Activated CD4-positive, CD25-positive, alpha-beta regulatory T cell treated with anti-CD3 and anti-CD28 coated beads, Interleukin-2, amount 50 U/mL, for 16 hours (primary cell): ENCODE data around the gene TUSC7.

Experiments used
- DNase-seq: peaks from one replicate; pipeline ENCODE4 v3.0.0-alpha.2; 2020; ENCODE audit warnings: low read depth, low spot score

Gene TUSC7

DNA sequence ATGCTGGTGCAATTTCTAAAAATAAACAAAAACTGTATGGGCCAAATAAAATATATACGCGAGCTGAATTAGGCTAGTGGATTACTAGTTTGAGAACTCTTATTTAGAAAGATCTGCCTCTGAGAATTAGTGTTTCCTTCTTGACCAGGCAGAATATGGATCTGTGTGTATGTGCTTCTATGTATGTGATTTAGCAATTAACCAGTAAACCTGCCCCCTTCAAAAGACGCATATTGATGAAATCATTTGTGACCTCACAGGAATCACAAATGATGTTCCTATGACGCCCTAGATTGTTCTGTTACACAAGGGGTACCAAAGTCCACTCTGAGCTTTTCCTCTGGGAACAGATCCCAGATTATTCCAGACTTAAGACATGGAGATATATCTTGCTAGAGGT, at the start of gene TUSC7:
Gene TUSC7, plus strand, starts transcription at position 301 of the 400 bp plus-strand sequence.
- DNase-seq = no peak

DNA sequence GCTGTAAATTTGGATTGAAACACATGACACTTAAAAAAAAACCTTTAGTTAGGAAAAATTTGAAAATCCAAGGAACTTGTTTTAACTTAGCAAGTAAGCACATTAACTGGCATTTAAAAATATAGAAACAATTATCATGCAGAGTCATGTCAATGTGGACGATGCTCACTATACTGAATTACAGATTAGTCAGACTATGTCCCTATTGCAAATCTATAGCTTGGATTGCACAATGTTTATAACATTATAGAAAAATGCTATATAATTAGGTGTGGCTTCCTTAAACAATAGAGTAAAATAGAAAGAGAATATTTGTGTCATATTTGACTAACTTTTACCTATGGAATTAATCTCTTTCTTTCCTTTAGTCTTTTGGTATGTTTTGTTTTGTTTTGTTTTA, 48.4 kb upstream of the TUSC7 start:
- no peak for DNase-seq

DNA sequence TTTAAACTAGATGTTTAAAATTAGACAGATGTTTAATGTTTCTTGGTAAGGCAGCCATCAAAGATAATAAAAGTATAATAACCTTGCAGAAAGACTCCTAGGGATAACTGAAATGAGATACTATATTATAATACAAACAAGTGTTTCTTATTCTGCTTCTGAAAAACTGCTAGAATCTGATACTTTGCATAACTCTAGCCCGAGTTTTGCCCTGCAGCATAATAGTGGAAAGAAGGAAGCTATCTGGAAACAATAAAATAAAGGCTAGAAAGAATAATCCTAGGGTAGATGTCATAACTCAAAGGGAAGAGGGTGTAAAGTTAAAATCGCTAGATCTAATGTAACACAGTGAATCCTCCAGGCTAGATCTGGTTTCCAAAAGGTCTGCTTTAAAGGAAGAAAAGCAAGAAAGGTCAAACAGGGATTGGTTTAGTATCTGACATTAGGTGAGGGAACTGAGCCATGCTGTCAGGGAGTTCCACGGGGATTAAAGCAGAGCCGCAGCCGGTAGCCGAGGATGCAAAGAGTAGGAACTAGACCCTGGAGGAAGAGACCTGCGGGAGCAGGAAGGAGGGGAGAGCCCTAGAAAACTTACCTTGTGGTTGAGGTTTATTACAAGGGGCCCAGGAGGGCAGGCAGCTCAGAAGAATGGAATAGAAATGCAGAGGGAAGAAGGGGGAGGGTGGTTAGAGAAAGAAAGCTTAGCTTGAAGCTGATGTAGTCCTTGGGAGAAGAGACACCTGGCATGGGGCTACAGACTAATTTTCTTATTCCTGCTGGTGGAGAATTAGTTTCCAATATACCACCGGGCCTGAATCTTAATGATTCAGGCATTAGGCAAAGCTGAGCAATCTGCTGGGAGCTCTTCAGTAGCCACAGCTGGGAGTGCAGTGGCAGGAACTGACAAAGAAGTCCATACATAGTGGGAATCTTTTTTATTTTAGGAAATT, 46.1 kb upstream of the TUSC7 start:
- DNase-seq = no peak

DNA sequence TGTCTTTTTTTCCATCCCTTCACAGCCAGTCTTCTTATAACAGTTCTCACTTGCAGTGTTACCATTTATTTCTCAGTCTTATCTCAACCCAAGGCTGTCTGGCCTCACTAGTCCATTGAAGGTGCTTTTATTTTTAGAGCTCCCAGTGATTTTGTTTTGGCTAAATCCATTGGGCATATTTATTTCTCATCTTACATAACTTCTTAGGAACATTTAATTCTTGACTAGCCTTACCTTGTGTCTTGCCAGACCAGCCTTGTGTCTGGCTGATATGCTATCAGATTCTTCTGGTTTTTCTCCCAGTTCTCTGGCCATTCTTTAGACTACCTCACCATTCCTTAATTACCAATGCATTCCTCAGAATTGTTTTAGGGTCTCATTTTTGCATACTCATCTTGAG, 42.3 kb upstream of the TUSC7 start:
- no peak for DNase-seq

DNA sequence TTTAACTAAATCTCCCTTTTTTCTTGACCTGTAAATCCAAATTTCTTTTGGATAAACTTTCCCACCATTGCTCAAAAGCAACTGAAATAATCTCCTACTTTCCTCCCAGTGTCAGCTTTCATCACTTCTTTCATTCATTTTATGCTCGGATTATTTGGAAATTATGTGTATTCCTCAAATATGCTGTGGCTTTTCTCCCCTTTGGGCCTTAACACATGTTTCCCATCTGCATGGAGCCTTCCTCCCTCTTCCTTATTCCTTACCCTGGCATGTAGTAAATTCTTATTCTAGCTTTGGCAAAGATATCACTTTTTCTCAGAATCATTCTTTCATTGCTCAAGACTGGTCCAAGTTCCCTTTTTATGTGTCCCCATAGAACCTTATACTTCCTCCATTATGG, 41.8 kb upstream of the TUSC7 start:
- DNase-seq = no peak

DNA sequence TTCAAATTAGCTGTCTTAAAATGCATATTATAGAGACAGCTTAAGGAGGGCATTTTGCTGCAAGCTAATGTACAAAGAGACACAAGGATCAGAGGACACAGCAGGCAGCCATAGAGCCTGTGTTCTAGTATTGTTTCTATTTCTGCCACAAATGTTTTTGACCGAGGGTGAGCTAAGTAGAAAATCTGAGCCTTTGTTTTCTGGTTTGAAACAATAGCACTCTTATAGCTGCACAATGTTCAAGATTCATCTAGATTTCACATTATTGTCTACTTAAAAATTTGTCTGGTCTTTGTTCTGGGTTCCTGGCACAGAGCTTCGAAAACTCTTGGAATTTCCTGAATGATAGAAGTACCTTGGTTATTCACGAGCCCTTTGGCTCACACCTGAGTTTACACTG, 40.0 kb upstream of the TUSC7 start:
- no peak for DNase-seq

DNA sequence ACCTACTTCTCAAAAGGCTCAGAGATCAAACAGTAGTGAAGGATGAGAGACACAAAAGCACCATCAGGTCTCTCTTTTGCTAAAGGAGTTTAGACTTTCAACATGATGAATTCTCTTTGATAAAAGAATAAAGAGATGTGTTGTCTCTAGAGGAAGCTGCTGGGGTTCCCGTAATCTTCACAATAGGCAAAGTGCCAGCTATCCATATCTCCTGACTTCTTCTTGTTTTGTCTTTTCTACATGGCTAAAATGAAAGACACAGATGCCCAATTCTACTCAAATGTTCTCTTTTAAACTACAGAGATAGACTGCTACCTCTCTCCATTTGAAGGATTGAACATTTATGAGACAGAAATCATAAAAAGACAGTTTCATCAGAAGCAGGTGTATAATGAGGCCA, 38.4 kb upstream of the TUSC7 start:
- DNase-seq = no peak

DNA sequence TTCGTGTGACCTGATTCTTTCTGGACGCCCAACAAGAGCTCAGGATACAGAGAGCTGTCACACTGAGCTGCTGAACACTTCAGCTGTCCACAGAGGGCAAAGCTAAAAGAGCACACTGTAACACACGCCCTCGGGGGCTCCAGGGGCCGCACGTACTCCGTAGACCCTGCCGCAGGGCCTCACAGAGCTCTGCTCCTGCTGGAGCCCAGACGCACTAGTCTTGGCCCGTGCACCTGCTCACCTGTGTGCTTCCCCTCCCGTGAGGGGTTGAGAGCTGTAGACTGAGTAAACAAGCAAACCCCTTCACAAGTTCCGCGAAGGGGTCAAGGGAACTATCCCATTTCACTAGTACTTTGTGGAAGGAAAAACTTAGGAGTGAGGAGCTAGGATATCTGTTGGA, 30.7 kb upstream of the TUSC7 start:
- DNase-seq = no peak

DNA sequence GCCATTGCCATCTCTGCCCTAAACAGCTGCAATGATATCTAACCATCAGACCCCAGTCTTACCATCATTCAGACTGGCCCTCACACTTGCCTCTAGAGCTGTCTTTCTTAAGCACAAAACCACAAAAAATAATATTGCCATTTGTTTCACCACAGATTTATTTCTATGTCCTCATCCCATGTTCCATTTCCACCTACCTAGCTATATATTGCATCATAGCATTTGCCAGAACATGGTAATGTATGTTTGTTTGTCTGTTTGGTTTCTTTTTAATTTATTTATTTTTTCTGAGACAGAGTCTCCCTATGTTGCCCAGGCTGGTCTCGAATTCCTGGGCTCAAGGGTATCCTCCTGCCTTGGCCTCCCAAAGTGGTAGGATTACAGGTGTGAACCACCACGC, 18.5 kb upstream of the TUSC7 start:
- no peak for DNase-seq

DNA sequence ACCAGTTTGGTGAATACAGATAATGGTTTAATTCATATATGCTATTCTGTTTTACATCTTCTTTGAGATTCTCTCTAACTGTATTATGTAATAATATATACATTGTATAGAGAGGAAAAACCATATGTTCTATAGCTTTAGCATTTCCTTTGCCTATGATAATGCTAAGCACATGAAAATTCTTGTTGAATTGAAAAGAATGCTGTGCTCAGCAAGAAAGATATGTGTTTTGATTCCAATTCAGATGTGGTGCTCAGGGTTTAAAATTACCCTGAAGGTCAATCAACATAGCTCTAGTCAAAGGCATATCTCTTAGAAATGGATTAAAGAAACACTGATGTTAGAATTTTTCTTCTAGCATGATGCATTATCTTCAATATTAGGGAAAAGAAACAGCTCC, 8.5 kb upstream of the TUSC7 start:
- no peak for DNase-seq

DNA sequence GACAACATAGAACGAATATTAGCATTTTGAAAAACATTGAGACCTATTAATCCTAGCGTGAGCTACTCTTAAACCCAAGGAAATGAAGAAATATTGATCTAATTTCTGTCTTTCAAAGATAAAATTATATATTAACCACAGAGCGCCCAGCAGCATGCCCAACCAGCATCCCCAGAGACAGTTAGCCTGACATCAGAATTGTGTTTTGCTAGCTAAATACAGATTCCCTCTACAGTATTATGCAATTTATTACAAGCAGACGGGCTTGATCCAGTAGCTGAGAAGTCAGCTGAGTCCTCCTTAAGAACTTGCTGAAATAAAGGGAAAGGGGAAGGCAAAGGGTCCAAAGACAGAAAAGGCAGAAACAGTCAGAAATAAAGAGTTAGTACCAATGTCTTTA, 7.2 kb upstream of the TUSC7 start:
- DNase-seq = no peak

DNA sequence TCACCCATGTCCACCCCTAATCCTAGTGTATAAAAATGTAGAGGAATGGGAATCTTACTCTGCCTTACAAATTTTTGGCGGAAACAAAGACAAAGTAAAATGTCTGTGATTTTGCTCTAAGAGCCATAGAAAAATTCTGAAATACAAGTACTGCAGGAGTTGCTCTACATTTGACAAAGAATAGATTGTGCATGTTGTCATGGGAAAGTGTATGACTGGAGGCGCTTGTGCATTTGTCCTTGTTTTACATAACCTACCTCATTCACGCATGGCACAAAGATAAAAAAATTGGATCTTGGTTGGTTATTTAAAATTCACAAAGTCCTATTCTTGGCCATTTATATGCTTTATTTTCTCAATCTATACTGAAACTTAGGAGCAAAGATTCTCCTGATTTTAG, 2.0 kb upstream of the TUSC7 start:
- DNase-seq = no peak

DNA sequence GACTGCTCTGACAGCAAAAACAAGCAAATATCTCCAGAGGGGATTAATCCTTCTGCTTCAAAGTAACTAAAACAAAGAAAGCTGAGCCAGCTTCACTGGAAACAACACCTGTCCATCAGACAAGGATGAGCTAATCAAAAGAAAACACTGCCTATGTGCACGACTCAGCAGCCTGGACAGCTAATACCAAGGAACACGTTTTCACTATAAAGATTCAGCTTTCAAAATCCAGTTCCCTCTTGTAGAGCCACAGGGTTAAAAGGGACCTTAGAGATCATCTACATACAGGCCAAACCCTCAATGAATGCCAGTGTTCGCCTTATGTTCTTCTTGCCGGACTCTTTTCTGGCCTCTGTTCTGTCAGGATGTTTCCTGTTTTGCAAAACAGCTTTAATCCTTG, 6.9 kb downstream of the TUSC7 start:
- DNase-seq = no peak

DNA sequence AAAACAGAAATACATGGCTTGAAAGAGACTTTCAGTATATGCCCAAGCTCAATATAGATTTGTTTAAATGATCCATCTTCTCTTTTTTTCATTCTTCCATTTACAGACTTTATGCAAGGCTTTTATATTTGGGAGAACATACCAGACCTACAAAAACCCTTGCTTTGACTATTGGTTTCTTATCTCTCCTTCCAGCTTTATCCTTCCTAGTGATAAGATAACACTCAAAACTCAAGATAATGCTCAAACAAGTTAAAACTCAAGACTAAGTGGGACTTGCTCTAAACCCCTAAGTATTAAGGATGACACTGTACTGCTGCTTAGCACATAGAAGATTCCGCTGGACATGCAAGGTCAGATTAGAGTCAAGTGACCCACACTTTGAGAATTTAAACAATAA, 8.0 kb downstream of the TUSC7 start:
- no peak for DNase-seq

DNA sequence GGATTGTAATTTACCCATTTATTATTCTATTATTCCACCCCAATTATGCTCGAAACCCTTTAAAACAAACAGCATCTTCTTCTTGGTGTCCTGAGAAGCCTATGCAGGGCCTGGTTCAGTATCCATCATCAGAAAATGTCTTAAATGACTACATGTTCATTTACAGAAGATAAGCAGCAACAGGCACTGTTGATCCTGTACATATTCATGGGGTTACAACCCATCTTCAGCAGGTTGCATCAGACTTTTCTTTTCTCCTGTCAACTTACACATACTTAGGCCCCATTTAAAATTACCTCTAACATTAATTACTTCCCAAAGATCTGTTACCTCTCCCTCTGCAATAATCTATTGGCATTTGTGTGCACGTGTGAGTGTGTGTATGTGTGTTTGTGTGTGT, 18.9 kb downstream of the TUSC7 start:
- DNase-seq = no peak

DNA sequence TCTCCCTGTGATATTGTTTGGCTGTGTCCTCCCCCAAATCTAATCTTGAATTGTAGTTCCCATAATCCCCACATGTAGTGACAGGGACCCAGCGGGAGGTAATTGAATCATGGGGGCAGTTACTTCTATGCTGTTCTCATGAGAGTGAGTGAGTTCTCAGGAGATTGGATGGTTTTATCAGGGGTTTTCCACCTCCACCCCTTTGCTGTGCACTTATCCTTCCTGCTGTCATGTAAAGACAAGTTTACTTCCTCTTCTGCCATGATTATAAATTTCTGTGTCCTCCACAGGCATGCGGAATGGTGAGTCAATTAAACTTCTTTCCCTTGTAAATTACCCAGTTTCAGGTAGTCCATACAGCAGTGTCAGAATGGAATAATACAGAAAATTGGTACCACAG, 24.7 kb downstream of the TUSC7 start:
- DNase-seq = no peak

DNA sequence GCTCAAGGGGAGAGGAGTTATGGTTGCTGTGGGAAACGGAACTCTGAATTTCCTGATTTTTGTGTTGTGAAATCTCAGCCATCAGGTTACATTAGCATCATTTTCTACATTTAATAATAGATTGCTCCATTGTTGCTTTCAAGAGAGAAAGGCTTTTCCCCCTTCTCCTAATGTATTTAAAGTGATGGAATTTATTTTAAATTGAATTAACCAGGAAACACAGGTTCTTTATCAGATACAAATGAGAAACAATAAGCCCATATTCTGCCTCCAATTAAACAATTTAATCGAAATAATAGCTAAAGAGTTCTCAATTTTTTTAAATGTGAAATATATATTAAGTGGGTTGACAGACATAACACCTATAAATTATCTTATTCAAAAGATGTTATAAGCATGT, 30.1 kb downstream of the TUSC7 start:
- no peak for DNase-seq

DNA sequence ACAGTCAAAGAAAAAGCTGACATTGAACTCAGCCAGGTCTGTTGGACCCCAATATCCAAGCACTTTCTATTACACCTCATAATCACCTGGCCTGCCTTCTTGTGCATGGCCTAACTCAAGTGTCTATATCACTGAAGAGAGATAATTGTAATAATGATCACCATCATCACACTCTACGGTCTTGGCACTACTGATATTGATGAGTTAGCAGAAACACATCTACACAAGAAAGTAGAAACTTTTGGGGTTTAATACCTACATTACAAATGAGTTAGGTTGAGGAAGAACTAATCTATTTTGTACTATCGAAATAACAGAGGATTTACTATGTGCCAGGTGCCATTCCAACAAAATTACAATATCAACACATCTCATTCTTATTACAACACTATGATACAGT, 30.7 kb downstream of the TUSC7 start:
- no peak for DNase-seq

DNA sequence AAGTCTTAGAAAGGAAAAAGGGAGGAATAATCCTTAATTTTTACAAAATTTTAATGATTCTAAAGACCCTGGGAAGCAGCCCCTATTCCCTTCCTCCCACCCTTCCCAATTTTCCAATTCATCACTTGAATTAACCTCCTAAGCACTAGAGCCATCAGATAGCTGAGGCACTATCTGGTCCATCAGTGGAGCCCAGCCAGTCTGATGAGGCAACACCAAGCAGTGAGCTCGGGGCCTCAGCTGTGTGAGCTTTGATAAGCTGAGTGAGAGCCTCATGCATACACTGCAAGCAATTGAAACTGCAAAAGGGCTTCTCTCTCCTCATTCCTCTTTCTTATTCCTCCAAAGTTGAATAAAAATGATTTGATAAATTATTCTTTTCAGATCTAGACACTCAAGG, 31.9 kb downstream of the TUSC7 start:
- no peak for DNase-seq

DNA sequence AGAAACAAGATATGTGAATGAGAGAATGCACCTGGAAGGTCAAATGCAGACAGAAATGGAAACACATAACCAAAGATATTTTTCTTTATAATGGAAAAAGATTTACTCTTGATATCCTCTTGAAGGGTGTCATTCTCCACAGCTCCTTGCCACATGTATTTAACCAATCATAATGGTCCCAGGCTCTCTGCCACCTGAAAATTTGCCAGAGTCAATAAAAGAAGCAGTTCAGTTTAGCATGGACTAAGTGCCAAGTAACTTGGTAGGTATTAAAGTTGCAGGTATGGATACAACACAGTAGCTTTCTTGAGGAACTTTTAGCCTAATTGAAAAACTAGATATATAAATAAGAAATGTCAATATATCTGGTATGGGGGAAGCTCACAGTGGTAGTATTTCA, 33.5 kb downstream of the TUSC7 start:
- no peak for DNase-seq

DNA sequence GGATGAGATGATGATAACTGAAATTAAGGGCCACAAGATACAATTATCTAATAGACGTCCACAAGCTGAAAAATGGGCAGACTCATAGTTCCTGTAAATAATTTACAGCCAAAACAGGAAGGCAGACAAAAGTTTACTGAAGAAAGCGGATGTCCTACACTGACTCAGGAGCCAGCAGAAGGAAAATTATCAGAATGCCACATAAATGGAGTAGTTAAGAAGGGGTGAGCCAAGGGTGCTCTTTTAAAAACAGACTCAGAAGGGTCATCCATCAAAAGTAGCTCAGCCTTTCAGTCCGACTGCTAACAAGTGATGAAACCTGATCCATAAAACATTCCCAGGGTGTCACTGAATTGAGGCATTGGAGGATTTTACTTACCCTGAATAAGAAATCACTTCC, 39.8 kb downstream of the TUSC7 start:
- DNase-seq = no peak

DNA sequence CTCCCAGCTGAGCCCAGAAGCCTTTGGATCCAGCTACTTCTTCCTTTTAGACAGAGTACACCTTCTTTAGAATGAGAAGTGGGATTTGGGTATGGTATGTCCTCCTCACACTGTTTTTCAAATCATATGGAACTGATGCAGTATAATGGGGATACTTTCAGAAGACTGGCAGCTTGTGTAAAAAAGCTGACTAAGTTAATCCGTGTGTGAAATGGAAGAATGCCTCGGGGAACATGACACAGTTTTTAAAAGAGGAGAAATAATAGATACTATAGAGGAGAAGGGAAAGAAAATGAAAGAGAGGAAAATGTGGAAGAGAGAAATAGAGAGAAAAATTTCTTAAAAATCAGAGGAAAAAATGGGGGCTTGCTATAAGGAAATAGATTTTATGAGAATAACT, 47.7 kb downstream of the TUSC7 start:
- no peak for DNase-seq

DNA sequence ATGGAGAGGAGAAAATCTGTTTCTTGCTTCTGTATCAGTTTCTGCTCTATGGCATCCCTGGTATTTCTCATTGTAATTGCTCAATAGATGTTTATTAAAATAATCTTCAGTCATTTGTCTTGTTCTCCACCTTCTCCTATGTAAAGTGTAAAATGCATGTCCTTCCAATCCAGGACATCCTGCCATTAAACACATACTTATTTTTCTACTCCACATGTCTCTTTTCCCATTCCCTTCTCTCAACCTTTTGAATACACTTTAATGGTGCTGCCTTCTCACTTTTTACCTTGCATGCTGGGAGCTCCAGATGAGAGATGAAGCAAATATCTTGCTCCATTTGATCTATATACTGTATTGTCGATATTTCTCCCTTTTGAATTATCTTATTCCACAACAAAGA, 49.7 kb downstream of the TUSC7 start:
- DNase-seq = no peak
